Measurements from ENCODE around the gene DHX15.

DHX15 gene

GRCh38 chr4:24584211-24584850, at the start of gene DHX15:
TSS of gene DHX15 (minus strand) at chr4:24584554. CDS start at chr4:24584393, 161 bp downstream.
- DNase-seq, result peak; percentile 96

GRCh38 chr4:24632011-24632410, 47.7 kb upstream of the DHX15 start:
- DNase-seq, result no peak

- DNase-seq, result no peak
These were observed 46.6 kb upstream of the DHX15 start for GRCh38 chr4:24630937-24631336.

GRCh38 chr4:24625091-24625490, 40.7 kb upstream of the DHX15 start:
- no peak for DNase-seq

GRCh38 chr4:24624381-24624780, 40.0 kb upstream of the DHX15 start:
- no peak for DNase-seq

- DNase-seq, result no peak
These were observed 37.9 kb upstream of the DHX15 start for GRCh38 chr4:24622146-24622834.

- no peak for DNase-seq
These were observed 31.6 kb upstream of the DHX15 start for GRCh38 chr4:24615977-24616376.

- no peak for DNase-seq
These were observed 30.5 kb upstream of the DHX15 start for GRCh38 chr4:24614881-24615280.

GRCh38 chr4:24613502-24613901, 29.1 kb upstream of the DHX15 start:
- no peak for DNase-seq

- DNase-seq, result no peak
These were observed 27.2 kb upstream of the DHX15 start for GRCh38 chr4:24611575-24611974.

- DNase-seq, result no peak
These were observed 23.0 kb upstream of the DHX15 start for GRCh38 chr4:24607334-24607733.

- DNase-seq, result no peak
These were observed 20.9 kb upstream of the DHX15 start for GRCh38 chr4:24605216-24605615.

GRCh38 chr4:24604558-24605214, 20.3 kb upstream of the DHX15 start:
- no peak for DNase-seq

GRCh38 chr4:24603343-24603742, 19.0 kb upstream of the DHX15 start:
- DNase-seq, result no peak

- no peak for DNase-seq
These were observed 16.8 kb upstream of the DHX15 start for GRCh38 chr4:24601121-24601520.

GRCh38 chr4:24599275-24599674, 14.9 kb upstream of the DHX15 start:
- no peak for DNase-seq

GRCh38 chr4:24598025-24598424, 13.7 kb upstream of the DHX15 start:
- DNase-seq, result no peak

GRCh38 chr4:24595659-24596058, 11.3 kb upstream of the DHX15 start:
- no peak for DNase-seq

- DNase-seq, result no peak
These were observed 10.5 kb upstream of the DHX15 start for GRCh38 chr4:24594887-24595286.

- no peak for DNase-seq
These were observed 5.1 kb upstream of the DHX15 start for GRCh38 chr4:24589448-24589847.

- no peak for DNase-seq
These were observed 4.0 kb upstream of the DHX15 start for GRCh38 chr4:24588216-24588954.

GRCh38 chr4:24583451-24584210, 723 bp downstream of the DHX15 start:
- DNase-seq, result peak; percentile 62

Data from NCI-H1092 treated with DMSO at 0.1 percent for 48 hours (cell line).